Measurements from ENCODE around the gene DBNL.

DBNL gene

DNA sequence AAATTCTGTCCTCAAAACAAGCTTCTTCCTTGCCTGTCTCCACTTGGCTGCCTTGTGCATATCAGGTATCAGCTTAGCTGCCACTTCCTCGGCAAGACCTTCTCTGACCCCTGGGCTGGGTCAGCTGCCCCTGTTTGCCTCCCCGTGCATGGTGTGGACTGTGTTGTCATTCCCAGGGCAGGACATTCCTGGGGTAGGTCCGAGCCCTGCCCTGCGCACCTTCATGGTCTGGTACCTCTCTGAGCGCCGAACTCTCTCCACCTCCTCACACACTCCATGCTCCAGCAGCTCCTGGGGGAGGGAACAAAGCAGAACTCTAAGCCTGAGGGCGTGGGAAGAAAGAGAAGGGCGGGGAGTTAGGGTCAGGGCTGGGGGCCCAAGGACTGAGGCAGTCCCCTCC, 34.0 kb downstream of the DBNL start:
- no peak for DNase-seq

GRCh38 chr7:44079331-44080021, 35.0 kb downstream of the DBNL start:
- no peak for DNase-seq

DNA sequence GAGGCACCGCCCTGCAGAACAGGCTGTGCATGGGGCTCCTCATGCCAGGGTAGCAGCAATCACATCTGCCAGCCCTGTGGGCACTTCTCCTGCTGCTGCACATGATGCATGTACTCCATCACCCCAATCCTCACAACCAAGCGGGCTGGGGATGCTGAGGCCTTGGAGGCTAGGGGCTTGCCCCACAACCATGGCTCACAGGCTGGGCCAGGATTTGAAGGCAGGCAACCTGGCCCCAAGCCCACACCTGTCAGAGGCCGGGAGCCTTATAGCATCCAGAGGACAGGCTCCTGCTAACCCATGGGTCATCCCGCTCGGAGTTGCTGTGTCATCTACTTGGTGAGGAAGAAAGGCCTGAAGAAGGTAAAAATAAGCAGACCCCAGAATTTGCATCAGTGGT, 35.6 kb downstream of the DBNL start:
- DNase-seq = no peak

- DNase-seq = no peak
Observed at GRCh38 chr7:44080686-44081265, 36.3 kb downstream of the DBNL start.

DNA sequence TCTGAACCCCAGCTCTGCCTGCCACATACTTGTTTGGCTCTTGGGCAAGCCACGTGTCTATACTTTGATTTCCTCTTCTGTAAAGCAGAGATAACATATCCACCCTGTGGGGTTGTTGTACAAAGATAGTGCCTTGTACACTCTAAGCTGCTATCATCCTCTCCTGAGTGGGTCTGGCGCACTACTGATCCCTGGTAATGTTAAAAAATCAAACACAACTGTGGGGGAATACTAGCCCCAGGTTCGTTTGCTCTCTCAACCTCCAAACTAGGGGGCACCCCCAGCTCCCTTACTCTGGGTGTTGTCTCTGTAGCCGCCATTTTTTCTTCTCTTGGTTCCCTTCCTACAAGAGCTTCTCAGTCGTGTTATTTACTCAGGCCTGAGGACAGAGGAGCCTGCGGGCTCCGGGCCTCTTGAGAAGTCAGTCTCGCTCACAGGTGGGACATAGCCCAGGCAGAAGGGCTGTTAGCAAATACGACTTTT, 36.8 kb downstream of the DBNL start:
- DNase-seq = no peak

DNA sequence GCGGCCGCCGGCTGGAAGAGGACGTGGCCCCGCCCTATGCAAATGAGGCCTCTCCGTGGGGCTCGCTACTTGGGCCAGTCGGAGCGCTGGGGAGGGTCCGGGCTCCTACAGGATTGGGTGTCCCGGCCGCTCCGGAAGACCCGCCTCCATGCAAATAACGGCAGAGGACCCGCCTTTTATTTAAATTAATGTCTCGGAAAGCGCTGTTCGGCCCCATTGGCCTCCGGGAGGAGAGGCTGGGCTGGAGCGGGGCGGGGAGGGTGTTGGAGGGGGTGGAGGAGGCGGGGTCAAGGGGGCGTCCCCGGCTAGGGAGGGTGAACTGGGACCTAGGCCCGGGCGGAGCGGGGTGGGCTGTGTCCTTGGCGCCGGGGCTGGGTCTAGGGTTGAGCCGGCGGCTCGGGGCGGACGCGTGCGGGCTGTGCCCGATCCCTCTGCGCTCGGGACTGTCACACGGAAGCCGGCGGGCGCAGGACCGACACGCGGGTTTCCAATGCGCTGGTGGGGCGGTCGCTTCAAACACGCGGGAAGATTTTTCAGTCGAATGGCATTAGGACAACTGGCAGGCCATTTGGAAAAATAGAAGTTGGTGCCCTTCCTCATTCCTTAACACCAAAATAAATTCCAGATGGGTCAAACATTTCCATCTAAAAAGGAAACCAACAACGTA, 38.2 kb downstream of the DBNL start:
- peak; percentile 98 to 99 for DNase-seq

DNA sequence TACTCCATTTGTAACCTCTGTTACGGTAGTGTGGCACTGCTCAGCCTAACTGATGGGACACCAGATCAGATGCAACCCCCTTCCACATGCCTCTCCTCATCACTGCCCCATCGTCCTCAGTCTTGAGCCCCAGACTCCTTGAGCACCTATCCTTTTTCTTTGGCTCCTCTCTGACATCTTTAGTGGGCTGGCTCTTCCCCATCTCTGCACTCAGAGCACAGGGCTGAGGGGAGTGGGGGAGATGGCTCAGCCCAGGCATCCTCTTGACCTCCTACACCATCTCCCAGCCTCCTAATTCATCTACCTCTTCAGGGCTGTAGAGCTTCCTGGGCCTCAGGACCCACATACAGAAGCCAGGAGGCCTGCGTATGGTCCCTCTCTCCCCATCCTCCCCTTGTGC, 39.3 kb downstream of the DBNL start:
- no peak for DNase-seq

GRCh38 chr7:44084701-44085100, 40.2 kb downstream of the DBNL start:
- DNase-seq = no peak

GRCh38 chr7:44085546-44085945, 41.0 kb downstream of the DBNL start:
- DNase-seq = no peak

GRCh38 chr7:44086627-44087026, 42.1 kb downstream of the DBNL start:
- DNase-seq = no peak

DNA sequence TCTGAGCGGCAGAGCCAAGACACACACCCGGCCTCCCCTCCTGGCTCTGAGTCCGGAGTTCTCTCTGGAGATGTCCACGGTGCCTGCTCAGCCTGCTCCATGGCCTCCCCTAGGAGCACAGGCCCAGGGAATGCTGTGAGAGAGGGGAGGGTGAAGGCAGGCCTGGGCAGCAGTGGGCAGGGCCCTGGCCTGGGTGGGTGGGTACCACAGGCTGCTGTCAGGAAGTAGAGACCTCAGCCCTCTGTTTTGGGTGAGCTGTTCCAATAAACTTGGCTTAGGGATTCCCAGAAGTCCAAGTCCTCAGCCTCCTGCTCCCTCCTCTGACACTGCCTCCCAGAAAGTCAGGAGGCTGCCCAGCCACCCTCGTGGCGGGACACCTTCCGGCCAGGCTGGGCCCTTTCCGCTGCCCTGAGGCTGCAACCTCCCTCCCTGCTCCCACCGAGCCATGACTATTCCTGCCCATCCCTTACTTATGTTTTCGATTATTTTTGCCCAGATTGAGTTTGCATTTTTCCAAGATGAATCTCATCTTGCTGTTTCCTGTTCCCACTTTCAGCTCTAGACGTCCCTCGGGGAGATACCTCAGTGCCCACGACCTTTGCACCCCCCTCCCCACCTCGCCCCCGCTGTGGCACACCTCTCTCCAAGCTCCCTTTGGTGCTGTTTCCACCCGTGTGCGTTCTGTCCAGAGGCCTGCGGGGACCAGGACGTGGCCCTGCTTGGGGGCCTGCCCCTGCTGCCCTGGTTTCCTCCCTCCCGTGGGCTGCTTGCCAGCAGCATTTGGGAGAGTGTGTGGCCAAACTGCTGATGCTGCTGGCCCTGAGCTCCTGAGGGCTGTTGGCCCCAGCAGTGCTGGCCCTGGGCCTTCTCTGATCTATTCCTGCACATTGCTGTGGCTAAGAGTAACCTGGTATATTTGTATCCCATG, 43.7 kb downstream of the DBNL start:
- DNase-seq = no peak

DNA sequence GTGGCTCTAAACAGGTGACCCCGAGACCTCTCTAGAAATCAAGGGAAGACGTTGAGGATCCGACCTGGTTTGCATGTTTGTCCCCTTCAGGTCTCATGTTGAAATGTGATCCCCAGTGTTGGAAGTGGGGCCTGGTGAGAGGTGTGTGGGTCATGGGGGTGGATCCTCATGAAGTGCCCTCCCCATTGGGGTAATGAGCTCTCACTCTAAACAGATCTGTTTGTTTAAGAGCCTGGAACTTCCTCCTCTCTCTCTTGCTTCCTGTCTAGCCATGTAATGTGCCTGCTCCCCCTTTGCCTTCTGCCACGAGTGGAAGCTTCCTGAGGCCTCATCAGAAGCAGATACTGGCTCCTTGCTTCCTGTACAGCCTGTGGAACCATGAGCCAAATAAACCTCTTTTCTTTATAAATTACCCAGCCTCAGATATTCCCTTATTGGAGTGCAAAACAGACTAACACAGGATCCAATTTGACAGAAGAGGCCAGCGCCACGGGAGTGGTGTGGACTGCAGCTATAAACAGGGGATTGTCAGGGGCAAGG, 48.7 kb downstream of the DBNL start:
- DNase-seq = no peak

GRCh38 chr7:44094365-44094764, 49.9 kb downstream of the DBNL start:
- no peak for DNase-seq

GRCh38 chr7:44094883-44095592, 50.5 kb downstream of the DBNL start:
- no peak for DNase-seq

DNA sequence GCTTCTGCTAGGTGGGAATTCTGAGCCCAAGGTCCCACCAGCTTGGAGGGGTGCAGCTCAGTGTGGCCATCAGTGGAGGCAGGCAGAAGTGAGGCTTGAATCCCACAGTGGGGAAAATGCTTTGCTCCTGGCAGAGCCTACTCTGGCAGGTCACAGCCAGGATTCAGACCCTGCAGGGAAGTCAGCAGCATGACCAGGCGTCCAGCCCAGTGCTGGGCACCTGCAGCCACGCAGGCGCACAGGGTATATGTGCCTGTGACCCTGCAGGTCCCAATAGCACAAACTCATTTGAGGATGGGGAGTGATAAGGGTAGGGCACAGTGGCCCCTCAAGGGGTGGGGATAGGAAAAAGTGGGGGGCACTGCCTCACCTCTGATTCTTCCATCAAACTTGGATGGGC, 51.3 kb downstream of the DBNL start:
- DNase-seq = no peak

DNA sequence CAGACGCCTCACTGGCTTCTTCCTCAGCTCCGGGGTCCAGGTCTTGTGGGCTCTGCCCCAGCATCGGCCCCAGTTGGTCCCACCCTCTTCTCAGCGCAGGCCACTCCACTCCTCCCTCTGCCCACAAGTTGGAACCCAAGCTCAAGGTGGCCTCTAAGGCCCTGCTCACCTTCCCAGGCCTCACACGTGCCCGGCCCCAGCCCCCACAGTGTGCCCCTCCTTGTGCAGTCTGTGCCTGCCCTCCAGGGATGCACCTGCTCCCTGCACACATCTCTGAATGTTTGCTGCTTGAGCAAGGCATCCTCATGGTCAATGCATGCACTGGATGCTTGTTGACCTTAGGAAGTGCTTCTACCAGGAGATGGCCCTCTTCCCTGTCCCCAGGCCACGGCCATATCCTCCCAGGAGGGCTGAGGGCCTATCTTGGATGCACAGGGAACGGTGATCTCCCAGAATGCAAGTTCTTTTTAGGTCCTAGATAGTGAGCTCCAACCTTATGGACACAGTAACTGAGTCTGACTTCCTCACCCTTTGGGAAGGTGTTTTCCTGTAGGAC, 51.9 kb downstream of the DBNL start:
- DNase-seq = no peak

DNA sequence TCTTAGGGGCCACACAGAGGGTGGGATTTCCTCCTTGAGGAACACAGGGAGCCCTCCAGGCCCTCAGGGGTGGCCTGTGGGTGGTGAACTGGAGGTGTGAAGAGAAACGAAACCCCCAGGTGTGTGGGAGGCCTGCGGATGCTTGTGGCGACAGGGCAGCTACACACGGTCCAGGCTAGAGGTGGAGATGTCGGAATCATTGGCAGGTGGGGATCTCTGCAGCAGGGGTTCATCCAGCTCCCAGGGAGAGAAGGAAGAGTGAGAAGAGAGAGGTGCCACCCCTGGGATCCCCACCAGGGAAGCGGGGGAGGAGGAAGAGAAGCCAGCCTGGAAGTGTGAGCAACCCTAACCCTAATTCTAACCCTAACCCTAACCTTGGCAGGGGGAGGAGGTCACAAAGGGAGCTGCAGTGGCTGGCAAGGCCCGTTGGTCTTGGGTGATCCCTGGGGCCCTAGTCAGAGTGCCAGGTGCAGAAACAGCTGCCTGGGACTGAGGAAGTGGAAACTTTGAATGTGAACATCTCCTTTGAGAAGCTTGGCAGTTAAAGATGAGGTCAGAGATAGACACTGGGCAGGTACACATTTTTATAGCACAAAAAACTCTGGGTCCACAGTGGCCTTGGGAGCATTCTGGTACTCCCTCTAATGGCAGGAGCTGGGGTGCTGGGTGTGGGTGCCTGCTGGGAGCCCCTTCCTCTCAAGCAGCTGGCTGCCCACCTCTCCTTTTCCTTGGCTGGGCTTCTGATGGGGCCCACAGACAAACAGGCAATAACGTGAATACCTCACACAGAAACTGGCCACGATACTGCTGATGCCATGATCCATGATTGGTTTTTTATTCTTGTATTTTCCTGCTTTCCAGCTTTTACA, 52.8 kb downstream of the DBNL start:
- peak in 1 of 2 donors; percentile 66 for DNase-seq

- DNase-seq = no peak
Observed at GRCh38 chr7:44098092-44099068, 53.9 kb downstream of the DBNL start.

- peak in 1 of 2 donors; percentile 43 for DNase-seq
Observed at GRCh38 chr7:44099669-44100068, 55.2 kb downstream of the DBNL start.
